ENCODE data around the gene DNAAF5.

GRCh38 chr7:744854-745430 lies 18.4 kb downstream of the DNAAF5 start:
- TF ChIP-seq CTCF (IDR thresholded peaks at IDR 0.05) = no peak
- no peak for TF ChIP-seq POLR2A (IDR thresholded peaks at IDR 0.05)

Data from lower leg skin (tissue), 3 donors.